ENCODE results near the gene SPATA24.
"Not testable (repeated sequence)": the region's sequence is repeated elsewhere in the genome, so short reads cannot be mapped to it uniquely, and the experiment has no call there.

Gene SPATA24

GRCh38 chr5:139394123-139394653, 9.7 kb downstream of the SPATA24 start:
- DNase-seq: peak; percentile 32

GRCh38 chr5:139393497-139394122, 10.3 kb downstream of the SPATA24 start:
- no peak for DNase-seq

GRCh38 chr5:139392678-139393496, 11.0 kb downstream of the SPATA24 start:
- DNase-seq: peak; percentile 83

- DNase-seq: no peak
These were observed 11.6 kb downstream of the SPATA24 start for GRCh38 chr5:139392324-139392677.

GRCh38 chr5:139391570-139392323, 12.1 kb downstream of the SPATA24 start:
- no peak for DNase-seq

GRCh38 chr5:139390639-139391569, 13.0 kb downstream of the SPATA24 start:
- no peak for DNase-seq

GRCh38 chr5:139389701-139390638, 13.9 kb downstream of the SPATA24 start, which contains the start of gene MZB1:
TSS of gene MZB1 (minus strand) at chr5:139389913. CDS start at chr5:139389856, 57 bp downstream.
- DNase-seq: no peak

- DNase-seq: peak; percentile 82
These were observed 15.6 kb downstream of the SPATA24 start for GRCh38 chr5:139388198-139388821.

- DNase-seq: no peak
These were observed 16.2 kb downstream of the SPATA24 start for GRCh38 chr5:139387611-139388197.

GRCh38 chr5:139386956-139387355, 16.9 kb downstream of the SPATA24 start:
- not testable (repeated sequence) for DNase-seq

- no peak for DNase-seq
These were observed 17.8 kb downstream of the SPATA24 start for GRCh38 chr5:139386050-139386438.

GRCh38 chr5:139385061-139386049, 18.5 kb downstream of the SPATA24 start:
- peak; percentile 33 for DNase-seq

- DNase-seq: no peak
These were observed 19.3 kb downstream of the SPATA24 start for GRCh38 chr5:139384591-139385051.

- DNase-seq: no peak
These were observed 19.8 kb downstream of the SPATA24 start for GRCh38 chr5:139383993-139384590.

- no peak for DNase-seq
These were observed 20.5 kb downstream of the SPATA24 start, which contains the start of gene SLC23A1 for GRCh38 chr5:139383275-139383992. TSS of gene SLC23A1 (minus strand) at chr5:139383297. CDS start at chr5:139383253, 44 bp downstream.

GRCh38 chr5:139382807-139383206, 21.1 kb downstream of the SPATA24 start:
- DNase-seq: no peak
